ENCODE measurements around the gene ZC3H13.

DNA sequence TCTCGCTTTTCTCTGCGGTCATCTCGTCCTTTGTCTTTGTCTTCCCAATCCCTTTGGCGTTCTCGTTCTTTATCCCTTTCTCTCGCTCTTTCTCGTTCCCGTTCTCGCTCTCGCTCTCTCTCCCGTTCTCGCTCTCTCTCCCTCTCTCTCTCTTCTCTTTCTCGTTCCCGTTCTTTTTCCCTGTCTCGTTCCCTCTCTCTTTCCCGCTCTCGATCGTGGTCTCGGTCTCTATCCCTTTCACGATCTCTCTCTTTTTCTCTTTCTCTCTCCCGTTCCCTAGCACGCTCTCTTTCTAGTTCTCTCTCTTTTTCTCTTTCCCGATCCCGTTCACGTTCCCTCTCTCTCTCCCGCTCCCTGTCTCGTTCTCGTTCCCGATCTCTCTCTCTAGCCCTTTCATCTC is 77.2 kb downstream of the ZC3H13 start:
- no peak for TF ChIP-seq RCOR1 (IDR thresholded peaks at IDR 0.05; ENCODE audit: insufficient replicate concordance, low read length)
- no peak for TF ChIP-seq POLR2A (IDR thresholded peaks at IDR 0.05; ENCODE audit: low read depth, low read length)
- TF ChIP-seq, protein P1, sequence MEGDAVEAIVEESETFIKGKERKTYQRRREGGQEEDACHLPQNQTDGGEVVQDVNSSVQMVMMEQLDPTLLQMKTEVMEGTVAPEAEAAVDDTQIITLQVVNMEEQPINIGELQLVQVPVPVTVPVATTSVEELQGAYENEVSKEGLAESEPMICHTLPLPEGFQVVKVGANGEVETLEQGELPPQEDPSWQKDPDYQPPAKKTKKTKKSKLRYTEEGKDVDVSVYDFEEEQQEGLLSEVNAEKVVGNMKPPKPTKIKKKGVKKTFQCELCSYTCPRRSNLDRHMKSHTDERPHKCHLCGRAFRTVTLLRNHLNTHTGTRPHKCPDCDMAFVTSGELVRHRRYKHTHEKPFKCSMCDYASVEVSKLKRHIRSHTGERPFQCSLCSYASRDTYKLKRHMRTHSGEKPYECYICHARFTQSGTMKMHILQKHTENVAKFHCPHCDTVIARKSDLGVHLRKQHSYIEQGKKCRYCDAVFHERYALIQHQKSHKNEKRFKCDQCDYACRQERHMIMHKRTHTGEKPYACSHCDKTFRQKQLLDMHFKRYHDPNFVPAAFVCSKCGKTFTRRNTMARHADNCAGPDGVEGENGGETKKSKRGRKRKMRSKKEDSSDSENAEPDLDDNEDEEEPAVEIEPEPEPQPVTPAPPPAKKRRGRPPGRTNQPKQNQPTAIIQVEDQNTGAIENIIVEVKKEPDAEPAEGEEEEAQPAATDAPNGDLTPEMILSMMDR (conservative IDR thresholded peaks at IDR 0.05; ENCODE audit: low read depth, low read length) = no peak
- TF ChIP-seq RAD21 (IDR thresholded peaks at IDR 0.05; ENCODE audit: low read length) = no peak
- TF ChIP-seq SMC3 (IDR thresholded peaks at IDR 0.05; ENCODE audit: low read depth, low read length) = no peak
- TF ChIP-seq RFX5 (IDR thresholded peaks at IDR 0.05; ENCODE audit: low read depth, low read length) = no peak
- no peak for TF ChIP-seq NFE2L2 (IDR thresholded peaks at IDR 0.05; ENCODE audit: low read depth, low read length)
- TF ChIP-seq, protein P2, sequence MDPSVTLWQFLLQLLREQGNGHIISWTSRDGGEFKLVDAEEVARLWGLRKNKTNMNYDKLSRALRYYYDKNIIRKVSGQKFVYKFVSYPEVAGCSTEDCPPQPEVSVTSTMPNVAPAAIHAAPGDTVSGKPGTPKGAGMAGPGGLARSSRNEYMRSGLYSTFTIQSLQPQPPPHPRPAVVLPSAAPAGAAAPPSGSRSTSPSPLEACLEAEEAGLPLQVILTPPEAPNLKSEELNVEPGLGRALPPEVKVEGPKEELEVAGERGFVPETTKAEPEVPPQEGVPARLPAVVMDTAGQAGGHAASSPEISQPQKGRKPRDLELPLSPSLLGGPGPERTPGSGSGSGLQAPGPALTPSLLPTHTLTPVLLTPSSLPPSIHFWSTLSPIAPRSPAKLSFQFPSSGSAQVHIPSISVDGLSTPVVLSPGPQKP (IDR thresholded peaks at IDR 0.05; ENCODE audit: borderline replicate concordance, low read depth, low read length) = no peak
- TF ChIP-seq CEBPB (IDR thresholded peaks at IDR 0.05; ENCODE audit: low read depth, low read length) = no peak
- no peak for TF ChIP-seq MXI1 (IDR thresholded peaks at IDR 0.05; ENCODE audit: borderline replicate concordance, low read depth, low read length)
- TF ChIP-seq FOS (IDR thresholded peaks at IDR 0.05; ENCODE audit: low read depth, low read length) = no peak
- TF ChIP-seq MAZ (IDR thresholded peaks at IDR 0.05; ENCODE audit: borderline replicate concordance, low read depth, low read length) = no peak
- TF ChIP-seq MAFK (IDR thresholded peaks at IDR 0.05; ENCODE audit: low read depth, low read length) = no peak

Measured in IMR-90 (cell line).